CD4-positive, alpha-beta T cell (primary cell): Measurements from ENCODE around the gene NUDT16L1. TPM values are rescaled to one million over a fixed set of nuclear protein-coding genes. Genes with fewer than 3 reads are reported as not detected.

ENCODE experiments used
- ATAC-seq: fragments of 200-7000 bp; cut with Tn5 transposase; one replicate; pipeline ENCODE4 v1.10.0; 2022; ENCODE audit warnings: mild to moderate bottlenecking; ENCODE audit not compliant: poor library complexity
- CTCF ChIA-PET: fragments of 350-600 bp; sonication (Branson Sonifier 250); formaldehyde crosslinking; loops from one replicate; lab custom pipeline; 2021; ENCODE audit warnings: antibody characterized with exemption, inconsistent platforms; lab: Charles Lee
- POLR2A ChIA-PET: fragments of 350-600 bp; sonication (Branson Sonifier 250); formaldehyde crosslinking; loops from one replicate; lab custom pipeline; 2021; ENCODE audit warnings: antibody characterized with exemption, inconsistent platforms; lab: Charles Lee
- DNase-seq, 14 experiments: peaks; one replicate each; pipeline ENCODE4 v3.0.0-alpha.2; 2013 to 2020; ENCODE audit warnings: mixed read lengths in 2 of 14
- H3K27ac ChIP-seq, 2 donors: one replicate each; pipeline versions ENCODE4 v1.5.1 to v1.7.0; 2013; ENCODE audit warnings: low read length in 2 of 2, low read depth in 1 of 2, mild to moderate bottlenecking in 1 of 2
- H3K27me3 ChIP-seq, 2 experiments: 1 replicate in 1 of 2; 2 replicates in 1 of 2; pipeline versions ENCODE4 v1.6.1 to v1.7.0; 2013; ENCODE audit warnings: low read length in 2 of 2, control low read depth in 1 of 2, mild to moderate bottlenecking in 1 of 2, moderate library complexity in 1 of 2; ENCODE audit not compliant: insufficient read depth in 2 of 2, control insufficient read depth in 1 of 2
- H3K36me3 ChIP-seq: one replicate; pipeline ENCODE4 v1.6.1; 2013; ENCODE audit warnings: low read length, control low read depth; ENCODE audit not compliant: insufficient read depth
- H3K4me1 ChIP-seq: one replicate; pipeline ENCODE4 v1.6.1; 2013; ENCODE audit warnings: low read length, control low read depth; ENCODE audit not compliant: insufficient read depth
- H3K4me3 ChIP-seq: one replicate; pipeline ENCODE4 v1.5.1; 2013; ENCODE audit warnings: mild to moderate bottlenecking, low read length, moderate library complexity
- H3K9me3 ChIP-seq, 2 experiments: 1 replicate in 1 of 2; 2 replicates in 1 of 2; pipeline versions ENCODE4 v1.6.1 to v1.7.0; 2013; ENCODE audit warnings: low read length in 2 of 2, mild to moderate bottlenecking in 2 of 2, control low read depth in 1 of 2, moderate library complexity in 1 of 2; ENCODE audit not compliant: control insufficient read depth in 1 of 2, insufficient read depth in 1 of 2
- H3K27ac Mint-ChIP-seq: one replicate; pipeline ENCODE4 v1.8.0; 2020; ENCODE audit warnings: mixed read lengths
- H3K27me3 Mint-ChIP-seq: one replicate; pipeline ENCODE4 v1.8.0; 2021; ENCODE audit warnings: mixed read lengths
- H3K36me3 Mint-ChIP-seq: one replicate; pipeline ENCODE4 v1.8.0; 2021; ENCODE audit warnings: low read depth, mixed read lengths
- H3K4me1 Mint-ChIP-seq: one replicate; pipeline ENCODE4 v1.8.0; 2021; ENCODE audit warnings: low read depth, mixed read lengths
- H3K4me3 Mint-ChIP-seq: one replicate; pipeline ENCODE4 v1.8.0; 2020; ENCODE audit warnings: mild to moderate bottlenecking, mixed read lengths
- H3K9me3 Mint-ChIP-seq: one replicate; pipeline ENCODE4 v1.8.0; 2020; ENCODE audit warnings: mixed read lengths
- CTCF ChIP-seq: fragments of 200-600 bp; IDR thresholded peaks from one replicate; pipeline ENCODE4 v1.8.0; 2022; ENCODE audit warnings: antibody characterized with exemption, mild to moderate bottlenecking
- intact Hi-C, 2 experiments: fragments of 100-400 bp; cut with DNase I in 1 of 2; cut with micrococcal nuclease in 1 of 2; formaldehyde crosslinking; loops; one replicate each; pipeline versions ENCODE4 v1.15.1 to v1.9.0; 2023 to 2025; cut with DNase I, micrococcal nuclease
- total RNA-seq, 174 experiments: library from RNA in 2 of 174; stranded (reverse) in 2 of 174; gene quantifications; one replicate each; pipeline ENCODE4 v1.2.3 and lab custom pipeline; 2021 to 2026

Gene NUDT16L1
- total RNA-seq, 2 experiments from 2014 or later: 75.2 to 78.9 TPM

DNA sequence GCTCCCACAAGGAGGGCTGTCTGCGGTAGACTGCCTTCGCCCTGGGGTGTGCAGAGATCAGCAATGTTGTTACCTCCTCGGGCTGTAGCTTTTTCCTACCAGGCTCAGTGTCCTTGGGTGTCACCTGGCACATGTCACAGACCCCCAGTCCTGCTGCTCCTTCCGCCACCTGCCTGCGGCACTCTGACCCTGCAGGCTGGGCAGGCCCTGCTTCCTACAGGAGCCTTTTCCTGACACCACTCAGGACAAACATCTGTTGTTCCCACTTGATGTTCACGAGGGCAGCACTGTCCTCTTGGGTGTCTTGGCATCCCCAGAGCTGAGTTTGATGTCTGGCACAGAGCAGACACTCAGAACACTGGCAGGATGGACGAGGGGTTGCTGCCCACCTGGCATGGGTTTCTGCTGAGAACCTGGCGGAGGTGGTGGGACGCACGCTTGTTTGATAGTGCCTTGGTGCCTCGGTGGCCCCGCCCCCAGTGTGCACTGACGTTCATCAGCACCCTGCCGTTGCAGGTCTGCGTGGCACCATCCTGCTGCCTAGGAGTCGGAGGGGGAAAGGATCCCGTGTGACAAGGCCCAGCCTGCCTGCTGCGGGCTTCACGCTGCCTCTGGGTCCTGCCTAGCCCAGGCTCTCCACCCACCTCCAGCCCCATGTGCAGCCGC lies 26.7 kb upstream of the NUDT16L1 start:
- no peaks in the 10 kb centered on the region for H3K9me3 ChIP-seq
- H3K27ac ChIP-seq: no peak overlapping the region
- peaks cover 46% of the 10 kb centered on the region for H3K36me3 ChIP-seq
- peaks cover 32% of the 10 kb centered on the region for H3K4me1 Mint-ChIP-seq
- intact Hi-C loops: no loop called here
- no peaks in the 10 kb centered on the region for H3K27me3 ChIP-seq
- POLR2A ChIA-PET: no interaction called here
- TF ChIP-seq CTCF: no peak
- peaks cover 54% of the 10 kb centered on the region for H3K4me1 ChIP-seq
- no peak overlapping the region for H3K4me3 Mint-ChIP-seq
- peak in 1 of 14 experiments; percentile 4 for DNase-seq
- no peaks in the 10 kb centered on the region for H3K27me3 Mint-ChIP-seq
- CTCF ChIA-PET: interaction anchor here (1.5 kb wide), 1 partner anchor 16 kb away, joined by 3 read pairs; no protein-coding TSS in a partner anchor
- H3K9me3 Mint-ChIP-seq: no peaks in the 10 kb centered on the region
- ATAC-seq: no peak
- H3K36me3 Mint-ChIP-seq: peaks cover 33% of the 10 kb centered on the region
- H3K27ac Mint-ChIP-seq: peak overlapping the region; percentile 95
- no peak overlapping the region for H3K4me3 ChIP-seq

DNA sequence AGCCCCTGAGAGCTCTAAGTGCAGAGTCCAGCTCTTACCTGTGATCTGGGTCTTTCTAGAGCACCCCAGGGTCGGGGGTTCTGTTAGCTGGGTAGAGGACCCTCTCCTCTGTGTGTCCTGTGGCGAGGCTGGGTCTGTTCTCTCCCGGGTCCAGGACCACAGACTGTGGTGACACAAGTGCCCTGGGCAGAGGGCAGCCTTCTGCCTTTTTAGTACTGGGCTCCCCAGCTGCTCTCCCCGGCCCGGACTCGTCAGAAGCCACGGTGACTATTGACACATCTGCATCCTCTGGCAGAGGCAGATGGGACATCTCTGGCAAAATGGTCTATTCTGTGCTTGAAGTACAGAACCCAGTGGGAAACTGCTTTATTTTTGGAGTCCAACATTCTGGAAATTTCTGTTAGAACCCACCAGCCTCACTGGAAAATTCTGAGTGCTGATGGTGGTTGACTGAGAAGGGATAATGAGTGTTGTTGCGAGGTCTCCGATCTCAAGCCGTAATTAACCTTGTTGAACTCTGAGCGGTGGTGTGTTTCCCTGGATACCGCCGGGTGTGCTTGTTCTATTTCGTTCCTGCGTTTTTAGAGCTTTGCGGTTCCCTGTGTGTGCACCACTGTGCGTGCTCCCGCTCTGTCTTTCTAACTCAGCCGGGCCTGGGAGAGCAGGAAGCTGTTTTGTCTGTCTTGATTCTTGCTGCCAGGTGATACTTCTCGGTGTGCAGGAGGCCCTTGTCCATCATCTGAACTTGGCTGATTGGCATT lies 26.0 kb upstream of the NUDT16L1 start:
- H3K36me3 ChIP-seq: peaks cover 49% of the 10 kb centered on the region
- no peak overlapping the region for H3K4me3 ChIP-seq
- H3K27me3 Mint-ChIP-seq: no peaks in the 10 kb centered on the region
- peaks cover 40% of the 10 kb centered on the region for H3K36me3 Mint-ChIP-seq
- ChIA-PET POLR2A (no interaction called here), CTCF (interaction anchor here (1.5 kb wide), 1 partner anchor 17 kb away, joined by 3 read pairs; no protein-coding TSS in a partner anchor)
- no peak for ATAC-seq
- DNase-seq: peak in 1 of 14 experiments; percentile 4
- H3K4me1 Mint-ChIP-seq: peaks cover 27% of the 10 kb centered on the region
- TF ChIP-seq CTCF: no peak
- H3K4me1 ChIP-seq: peaks cover 49% of the 10 kb centered on the region
- H3K9me3 Mint-ChIP-seq: no peaks in the 10 kb centered on the region
- no peak overlapping the region for H3K27ac Mint-ChIP-seq
- no peaks in the 10 kb centered on the region for H3K9me3 ChIP-seq
- H3K27me3 ChIP-seq: no peaks in the 10 kb centered on the region
- no peak overlapping the region for H3K4me3 Mint-ChIP-seq
- H3K27ac ChIP-seq: no peak overlapping the region
- intact Hi-C loops: no loop called here

GRCh38 chr16:4668313-4668960 lies 24.9 kb upstream of the NUDT16L1 start:
- no peak for ATAC-seq
- peaks cover 56% of the 10 kb centered on the region for H3K36me3 ChIP-seq
- peaks cover 40% of the 10 kb centered on the region for H3K4me1 ChIP-seq
- TF ChIP-seq CTCF: no peak
- H3K27ac ChIP-seq: no peak overlapping the region
- Mint-ChIP-seq H3K27me3 (no peaks in the 10 kb centered on the region), H3K27ac (no peak overlapping the region), H3K4me1 (peaks cover 19% of the 10 kb centered on the region), H3K4me3 (no peak overlapping the region), H3K9me3 (no peaks in the 10 kb centered on the region), H3K36me3 (peaks cover 44% of the 10 kb centered on the region)
- no peaks in the 10 kb centered on the region for H3K27me3 ChIP-seq
- CTCF ChIA-PET: no interaction called here
- H3K4me3 ChIP-seq: no peak overlapping the region
- no peak for DNase-seq
- intact Hi-C loops: no loop called here
- POLR2A ChIA-PET: no interaction called here
- no peaks in the 10 kb centered on the region for H3K9me3 ChIP-seq
